A549 (cell line): ENCODE measurements around the gene PDE4D.

ENCODE experiments used
- CTCF ChIP-seq: fragments of >200 bp; sonication (Bioruptor Twin); formaldehyde crosslinking; IDR thresholded peaks from 3 replicates; pipeline ENCODE4 v1.5.1; 2016
- EP300 ChIP-seq, 2 experiments: fragments of >200 bp; sonication (Bioruptor Twin); formaldehyde crosslinking; IDR thresholded peaks; 2 replicates in 1 of 2; 3 replicates in 1 of 2; pipeline ENCODE4 v1.6.1; 2016 to 2017
- NFE2L2 ChIP-seq: fragments of 150-350 bp; conservative IDR thresholded peaks from 2 replicates; pipeline ENCODE4 v1.6.1; 2014; ENCODE audit warnings: low read length
- POLR2A ChIP-seq: IDR thresholded peaks from 2 replicates; pipeline ENCODE4 v1.6.1; 2012; ENCODE audit warnings: mild to moderate bottlenecking, low read length
- ZC3H11A ChIP-seq: fragments of 450-650 bp; IDR thresholded peaks from 2 replicates; pipeline ENCODE4 v1.6.1; 2014; ENCODE audit warnings: antibody characterized with exemption, mild to moderate bottlenecking

- TF ChIP-seq POLR2A (no peak), NFE2L2 (no peak), CTCF (no peak), ZC3H11A (no peak), EP300 (IDR thresholded peaks at IDR 0.05) (no peak)
Measured at GRCh38 chr5:59864718-59865117, 28.8 kb downstream of the PDE4D start.
